Ammon's horn (tissue), 1 donor: ENCODE measurements around the gene THEM5.
"Not testable (repeated sequence)": the region's sequence is repeated elsewhere in the genome, so short reads cannot be mapped to it uniquely, and the experiment has no call there.

Experiments
- DNase-seq: peaks from one replicate; pipeline ENCODE4 v3.0.0-alpha.2; 2016; ENCODE audit warnings: low spot score

The THEM5 gene

DNA sequence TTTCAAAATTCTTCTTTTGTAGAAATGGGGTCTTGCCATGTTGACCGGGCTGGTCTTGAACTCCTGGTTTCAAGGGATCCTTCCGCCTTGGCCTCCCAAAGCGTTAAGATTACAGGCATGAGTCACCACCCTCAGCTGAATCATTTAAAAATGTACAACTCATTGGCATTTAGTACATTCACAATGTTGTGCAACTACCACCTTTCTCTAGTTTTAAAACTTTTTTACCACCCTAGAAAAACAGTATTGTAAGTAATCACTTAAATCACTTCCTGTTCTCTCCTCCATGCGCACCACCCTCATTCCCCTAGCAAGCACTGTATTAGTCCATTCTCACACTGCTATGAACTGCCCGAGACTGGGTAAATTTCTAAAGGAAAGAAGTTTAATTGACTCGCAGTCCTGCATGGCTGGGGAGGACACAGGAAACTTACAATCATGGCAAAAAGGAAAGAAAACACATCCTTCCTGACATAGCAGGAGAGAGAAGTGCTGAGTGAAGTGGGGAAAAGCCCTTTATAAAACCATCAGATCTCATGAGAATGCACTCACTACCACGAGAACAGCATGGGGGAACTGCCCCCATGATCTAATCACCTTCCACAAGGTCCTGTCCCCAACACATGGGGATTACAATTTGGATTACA, 14.4 kb upstream of the THEM5 start:
- DNase-seq = no peak

GRCh38 chr1:151867321-151867720, 13.8 kb upstream of the THEM5 start:
- no peak for DNase-seq

- DNase-seq = no peak
Observed at GRCh38 chr1:151864411-151864810, 10.9 kb upstream of the THEM5 start.

- no peak for DNase-seq
Observed at GRCh38 chr1:151862604-151863003, 9.1 kb upstream of the THEM5 start.

DNA sequence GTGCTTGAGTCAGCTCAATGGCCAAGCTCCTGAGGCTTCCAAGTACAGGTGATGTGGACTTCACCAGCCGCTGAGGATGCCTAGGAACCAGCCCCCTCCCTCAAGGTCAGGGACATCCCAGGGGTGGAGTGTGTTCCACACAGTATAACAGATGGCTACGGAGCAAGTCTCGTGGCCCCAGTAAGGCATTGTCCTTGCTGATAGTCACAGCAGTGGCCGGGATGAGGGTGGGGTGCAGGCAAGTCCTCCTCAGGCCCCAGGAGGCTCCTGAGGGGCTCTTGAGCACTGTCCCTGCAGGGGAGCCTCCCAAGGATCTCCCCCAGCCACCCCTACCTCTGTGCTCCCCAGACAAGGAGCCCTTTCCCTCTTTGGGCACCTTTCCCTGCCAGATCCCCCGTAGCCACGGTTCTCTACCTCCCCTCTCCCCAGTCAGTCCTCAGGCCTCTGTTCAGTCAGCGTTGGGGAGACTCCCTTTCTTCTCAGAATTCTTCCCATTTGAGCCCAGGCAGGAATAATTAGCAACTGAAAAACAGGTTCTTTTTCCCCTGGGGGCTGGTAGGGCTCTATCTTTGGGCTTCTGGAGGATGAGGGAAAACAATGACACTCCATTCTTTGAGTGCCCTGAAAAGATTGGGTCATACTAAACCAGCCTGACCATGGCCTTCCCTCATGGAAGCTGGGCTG, 7.1 kb upstream of the THEM5 start:
- DNase-seq = no peak

GRCh38 chr1:151859891-151860293, 6.4 kb upstream of the THEM5 start:
- DNase-seq = no peak

DNA sequence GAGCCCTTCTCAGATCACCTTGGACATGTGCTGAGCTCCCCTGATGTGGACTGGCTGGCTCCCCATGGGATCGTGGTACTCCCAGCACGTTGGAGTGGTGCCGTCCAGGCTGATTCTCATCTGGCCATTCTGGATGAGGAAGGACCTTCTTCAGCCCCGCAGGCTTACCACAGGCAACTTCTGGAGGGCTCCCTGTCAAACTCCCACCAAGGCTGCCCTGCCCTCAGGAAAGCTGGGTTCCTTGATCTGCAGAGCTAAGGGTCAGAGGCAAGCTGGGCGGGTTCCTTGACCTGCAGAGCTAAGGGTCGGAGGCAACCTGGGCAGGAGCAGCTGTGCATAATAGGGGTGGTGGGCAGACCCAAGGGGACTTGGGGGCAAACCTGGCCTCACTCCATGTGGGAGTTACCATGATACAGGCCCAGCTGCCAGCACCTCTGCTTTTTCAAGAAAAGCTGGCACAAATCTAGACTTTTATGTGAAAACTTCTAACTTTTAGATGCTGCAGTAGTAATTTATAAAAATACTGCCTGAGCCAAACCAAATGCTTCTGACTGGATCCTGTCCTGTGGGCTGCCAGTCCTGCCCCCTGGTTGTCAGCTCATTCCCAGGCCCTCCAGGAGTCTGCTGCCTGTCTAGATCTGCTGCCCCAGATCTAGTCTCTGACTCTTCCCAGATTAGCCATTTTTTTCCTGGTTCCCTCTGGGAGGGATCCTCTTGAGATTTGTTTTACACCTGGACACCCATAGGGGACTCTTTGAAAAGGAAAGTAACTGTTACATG, 5.6 kb upstream of the THEM5 start:
- no peak for DNase-seq

DNA sequence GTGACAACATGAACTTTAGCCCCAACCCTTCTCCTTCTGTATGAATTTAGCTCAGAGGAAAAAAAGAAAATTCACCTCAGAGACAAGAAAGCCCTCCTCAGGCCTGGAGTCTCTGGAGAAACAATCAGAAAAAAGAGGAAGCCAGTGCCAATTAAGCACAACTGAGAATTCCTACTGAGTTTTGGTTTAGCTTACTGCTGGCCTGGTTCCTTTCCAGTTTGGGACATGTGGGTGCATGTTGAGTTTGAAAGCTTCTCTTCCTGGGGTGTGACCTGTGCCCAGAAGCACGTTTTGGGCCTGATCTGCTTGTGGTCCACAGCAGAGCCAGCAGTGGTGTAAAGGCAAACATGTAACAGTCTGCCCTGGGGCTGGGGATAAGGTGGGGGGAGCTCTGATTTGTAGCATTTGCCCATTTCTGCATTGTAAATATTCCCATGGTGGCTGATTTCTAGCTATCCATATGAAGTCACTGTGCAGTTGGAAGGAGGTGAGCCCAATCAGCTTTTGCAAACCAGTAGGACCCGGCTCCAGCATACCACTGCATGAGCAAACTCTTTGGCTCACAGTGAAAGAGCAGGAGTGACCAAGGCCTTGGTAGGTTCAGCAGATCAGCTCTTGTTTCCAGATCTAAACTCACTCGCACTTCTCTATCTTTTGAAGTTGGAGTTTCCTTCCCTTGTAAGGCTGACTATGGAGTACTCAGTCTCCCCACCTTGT, 4.7 kb upstream of the THEM5 start:
- DNase-seq = no peak

DNA sequence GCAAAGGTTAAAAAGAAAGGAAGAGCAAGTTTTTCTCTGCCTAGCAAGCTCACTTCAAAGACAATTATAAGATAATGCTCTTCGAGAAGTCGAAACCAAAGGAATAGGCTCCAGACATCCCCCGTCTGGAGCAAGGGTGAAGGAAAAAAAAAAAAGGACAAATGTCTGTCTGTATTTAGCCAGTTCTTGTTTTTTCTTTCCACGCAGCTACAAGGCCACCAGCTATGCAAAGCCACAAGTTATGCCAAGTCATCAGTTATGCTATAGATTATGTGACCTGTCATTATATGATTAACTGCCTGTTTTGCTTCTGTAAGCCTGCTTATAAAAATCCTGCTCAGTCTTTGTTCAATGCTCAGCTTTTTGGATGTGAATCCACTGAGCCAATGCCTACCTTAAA, 2.4 kb upstream of the THEM5 start:
- no peak for DNase-seq

- not testable (repeated sequence) for DNase-seq
Observed at GRCh38 chr1:151855516-151855915, 2.0 kb upstream of the THEM5 start.

DNA sequence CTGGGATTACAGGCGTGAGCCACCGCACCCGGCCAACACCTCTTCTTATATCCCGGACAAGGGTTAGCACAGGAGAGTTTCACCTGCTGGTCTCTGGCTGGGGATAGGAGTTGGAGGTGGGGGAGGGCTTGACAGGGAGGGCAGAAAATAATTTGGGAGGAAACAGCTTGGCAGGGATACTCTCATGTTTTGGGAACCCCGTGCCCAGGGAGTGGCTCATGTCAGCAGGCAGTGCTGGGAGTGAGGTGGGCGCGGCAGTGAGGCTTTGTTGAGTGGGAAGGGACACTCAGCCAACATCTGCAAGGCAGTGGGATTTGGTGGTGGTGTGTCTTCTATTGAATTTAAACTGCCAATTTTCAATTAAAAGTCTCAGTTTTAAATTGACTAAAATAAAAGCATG, 1.1 kb upstream of the THEM5 start:
- no peak for DNase-seq

GRCh38 chr1:151852733-151853132, 779 bp downstream of the THEM5 start:
- DNase-seq = no peak

DNA sequence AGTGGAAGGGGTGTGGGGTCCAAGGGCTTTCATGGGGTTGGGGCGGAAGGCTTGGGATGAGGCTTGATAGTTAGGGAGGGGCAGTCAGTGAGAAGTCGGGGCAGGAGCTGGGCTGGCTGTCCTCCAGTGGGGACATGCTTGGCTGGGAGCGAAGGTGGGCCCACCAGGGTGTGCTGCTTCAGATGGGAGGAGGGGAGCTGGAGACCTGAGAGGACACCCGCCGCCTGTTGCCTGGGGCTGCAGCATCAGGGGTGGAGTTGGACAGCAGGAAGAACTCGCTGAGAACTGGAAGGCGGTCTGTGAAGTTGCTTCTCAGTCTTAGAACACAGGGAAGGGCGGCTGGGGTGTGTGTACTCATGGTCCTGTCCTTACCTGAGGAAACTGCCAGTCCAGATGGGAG, 1.6 kb downstream of the THEM5 start:
- DNase-seq = no peak

GRCh38 chr1:151849871-151850270, 3.6 kb downstream of the THEM5 start:
- no peak for DNase-seq

- DNase-seq = no peak
Observed at GRCh38 chr1:151849126-151849525, 4.4 kb downstream of the THEM5 start.

DNA sequence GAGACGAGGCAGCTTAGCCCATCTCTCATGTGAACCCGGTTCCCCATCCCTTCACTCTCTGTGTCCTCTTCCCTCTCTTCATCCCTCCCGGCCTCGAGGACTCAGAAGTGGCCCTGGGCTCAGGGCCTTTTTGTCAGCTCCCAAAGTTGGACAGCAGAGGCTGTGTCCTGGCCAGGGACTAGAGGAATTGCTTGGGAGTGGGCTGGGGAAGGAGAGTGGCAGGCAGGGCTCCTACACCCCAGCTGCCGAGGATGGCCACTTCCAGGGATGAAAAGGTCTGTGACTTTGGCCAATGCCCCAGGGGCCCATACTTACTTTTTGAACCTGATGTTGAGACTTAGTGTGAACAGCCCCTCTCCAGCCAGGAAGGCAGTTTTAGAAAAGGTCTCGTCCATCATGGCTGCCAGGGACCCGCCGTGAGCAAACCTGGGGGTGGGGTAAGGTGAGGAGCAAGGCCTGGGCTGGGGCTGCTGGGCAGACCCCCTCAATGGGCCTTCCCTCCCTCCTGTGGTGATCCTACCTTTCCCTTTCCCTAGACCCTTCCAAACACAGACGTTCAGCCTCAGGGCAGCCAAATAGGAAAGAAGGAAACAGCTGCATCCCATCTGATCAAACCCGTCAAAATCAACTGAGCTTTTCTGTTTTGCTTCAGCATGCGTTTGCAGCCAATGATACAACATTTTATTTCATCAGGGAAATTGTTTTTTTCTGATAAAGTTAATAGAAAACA, 5.5 kb downstream of the THEM5 start:
- DNase-seq = no peak

DNA sequence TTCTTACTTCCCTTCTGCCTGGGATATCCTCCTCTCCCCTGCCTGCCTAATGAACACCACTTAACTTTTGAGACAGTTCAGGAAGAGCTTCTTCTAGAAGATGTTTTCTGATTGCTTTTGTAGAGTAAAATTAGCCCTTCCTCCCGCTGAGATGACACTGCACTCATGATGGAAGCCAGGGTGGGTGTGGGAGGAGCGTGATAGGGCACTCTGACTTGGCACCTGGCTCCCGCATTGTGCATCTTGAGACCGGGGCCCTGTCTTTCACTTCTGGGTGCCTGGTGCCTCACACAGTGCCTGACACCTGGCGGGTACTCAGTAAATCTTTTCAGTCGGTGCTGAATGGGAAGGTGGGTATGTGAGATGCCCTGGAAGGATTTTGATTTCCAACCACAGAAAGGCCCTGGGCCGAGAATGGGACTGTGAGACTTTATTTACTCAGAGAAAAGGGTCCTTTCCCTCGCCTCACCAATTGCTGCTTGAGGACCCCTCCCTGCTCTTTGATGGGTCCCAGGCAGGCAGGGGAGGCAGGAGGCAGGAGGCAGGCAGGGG, 6.8 kb downstream of the THEM5 start:
- DNase-seq = no peak

DNA sequence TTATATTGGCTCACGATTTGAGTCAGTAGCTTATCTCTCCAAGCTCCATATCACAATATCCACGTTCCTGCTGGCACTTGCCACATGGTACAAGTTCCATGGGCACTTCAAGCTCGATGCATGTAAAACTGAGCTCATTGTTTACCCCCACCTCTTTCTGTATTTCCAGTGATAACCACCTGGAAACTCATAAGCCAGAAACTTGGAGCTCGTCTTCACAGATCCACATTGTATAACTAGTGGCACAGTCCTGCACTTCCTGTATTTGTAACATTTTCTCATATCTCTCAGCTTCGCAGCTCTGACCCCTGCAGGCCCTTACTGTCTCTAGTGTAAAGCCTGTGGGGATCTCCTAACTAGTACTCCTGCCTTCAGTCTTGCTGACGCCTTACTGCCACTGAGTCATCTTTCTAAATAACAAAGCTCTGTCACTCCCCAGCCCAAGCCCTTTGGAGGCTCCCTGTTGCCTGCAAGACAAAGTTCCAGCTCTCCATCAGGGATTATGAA, 7.4 kb downstream of the THEM5 start:
- no peak for DNase-seq

DNA sequence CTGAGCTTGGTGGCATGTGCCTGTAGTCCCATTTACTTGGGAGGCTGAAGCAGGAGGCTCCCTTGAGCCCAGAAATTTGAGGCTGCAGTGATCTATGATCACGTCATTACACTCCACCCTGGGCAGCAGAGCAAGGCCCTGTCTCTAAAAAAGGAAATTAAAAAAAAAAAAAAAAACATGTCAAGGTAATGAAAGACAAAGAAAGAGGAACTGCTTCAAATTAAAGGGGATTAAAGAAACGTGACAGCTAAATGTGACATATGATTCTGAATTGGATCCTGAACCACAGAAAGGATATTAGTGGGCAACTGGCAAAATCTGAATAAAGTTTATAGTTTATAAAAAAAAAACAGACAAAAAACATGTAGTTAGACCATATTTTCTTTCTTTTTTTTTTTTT, 10.1 kb downstream of the THEM5 start:
- DNase-seq = no peak

GRCh38 chr1:151841141-151841540, 12.4 kb downstream of the THEM5 start:
- DNase-seq = no peak

- DNase-seq = no peak
Observed at GRCh38 chr1:151840421-151840820, 13.1 kb downstream of the THEM5 start.
